H1 (cell line): Measurements from ENCODE around the gene MAPK11. TPM values are rescaled to one million over a fixed set of nuclear protein-coding genes. Genes with fewer than 3 reads are reported as not detected.

Experiments used
- BCL11A ChIP-seq, 2 experiments: IDR thresholded peaks; one replicate each; pipeline ENCODE4 v1.6.1; 2011; ENCODE audit warnings: low read depth in 2 of 2, low read length in 2 of 2, mild to moderate bottlenecking in 2 of 2
- CHD1 ChIP-seq: IDR thresholded peaks from 2 replicates; pipeline ENCODE4 v1.6.1; 2012; ENCODE audit warnings: low read depth, low read length, improper control_type of control experiment
- EGR1 ChIP-seq: IDR thresholded peaks from 2 replicates; pipeline ENCODE4 v1.6.1; 2011; ENCODE audit warnings: low read depth, low read length, borderline replicate concordance
- KDM4A ChIP-seq: IDR thresholded peaks from one replicate; pipeline ENCODE4 v1.7.1; 2012; ENCODE audit warnings: low read depth, mild to moderate bottlenecking, moderate library complexity, low read length, inconsistent platforms; ENCODE audit not compliant: severe bottlenecking
- NANOG ChIP-seq: IDR thresholded peaks from 2 replicates; pipeline ENCODE4 v1.6.1; 2011; ENCODE audit warnings: low read length, low read depth, mild to moderate bottlenecking, inconsistent platforms; ENCODE audit not compliant: insufficient read depth, poor library complexity, severe bottlenecking
- SP2 ChIP-seq: IDR thresholded peaks from 2 replicates; pipeline ENCODE4 v1.6.1; 2012; ENCODE audit warnings: mild to moderate bottlenecking, low read length, inconsistent platforms
- polyA plus RNA-seq, 7 experiments: library from polyadenylated mRNA; depleted of rRNA in 3 of 7; stranded (reverse) in 5 of 7; unstranded in 2 of 7; fragments of >200 nt in 5 of 7; fragments of 200-250 nt in 2 of 7; gene quantifications; 1 replicate in 5 of 7; 2 replicates in 1 of 7; 4 replicates in 1 of 7; pipeline versions ENCODE4 v1.2.1 to v1.2.3, GENCODE V29; 2011 to 2013; ENCODE audit warnings: missing spikeins in 2 of 7, mixed read lengths in 2 of 7
- total RNA-seq: library from RNA; stranded (reverse); fragmentation: NEBNext Ultra II Directional; extraction: Animal tissue kit (Norgen Biotek cat#: 25700); gene quantifications from 2 replicates; pipeline ENCODE4 v1.2.1, GENCODE V29; 2021
- TF ChIP-seq, protein P1 (sequence below): IDR thresholded peaks from 2 replicates; pipeline ENCODE4 v1.6.1; 2012; ENCODE audit warnings: low read length, inconsistent platforms

Gene MAPK11
- total and polyA plus RNA-seq, 2 of the 8 experiments (the other 6 are each of a cell fraction or from before 2014, with no cell fraction given) = 0.70 to 1.5 TPM

DNA sequence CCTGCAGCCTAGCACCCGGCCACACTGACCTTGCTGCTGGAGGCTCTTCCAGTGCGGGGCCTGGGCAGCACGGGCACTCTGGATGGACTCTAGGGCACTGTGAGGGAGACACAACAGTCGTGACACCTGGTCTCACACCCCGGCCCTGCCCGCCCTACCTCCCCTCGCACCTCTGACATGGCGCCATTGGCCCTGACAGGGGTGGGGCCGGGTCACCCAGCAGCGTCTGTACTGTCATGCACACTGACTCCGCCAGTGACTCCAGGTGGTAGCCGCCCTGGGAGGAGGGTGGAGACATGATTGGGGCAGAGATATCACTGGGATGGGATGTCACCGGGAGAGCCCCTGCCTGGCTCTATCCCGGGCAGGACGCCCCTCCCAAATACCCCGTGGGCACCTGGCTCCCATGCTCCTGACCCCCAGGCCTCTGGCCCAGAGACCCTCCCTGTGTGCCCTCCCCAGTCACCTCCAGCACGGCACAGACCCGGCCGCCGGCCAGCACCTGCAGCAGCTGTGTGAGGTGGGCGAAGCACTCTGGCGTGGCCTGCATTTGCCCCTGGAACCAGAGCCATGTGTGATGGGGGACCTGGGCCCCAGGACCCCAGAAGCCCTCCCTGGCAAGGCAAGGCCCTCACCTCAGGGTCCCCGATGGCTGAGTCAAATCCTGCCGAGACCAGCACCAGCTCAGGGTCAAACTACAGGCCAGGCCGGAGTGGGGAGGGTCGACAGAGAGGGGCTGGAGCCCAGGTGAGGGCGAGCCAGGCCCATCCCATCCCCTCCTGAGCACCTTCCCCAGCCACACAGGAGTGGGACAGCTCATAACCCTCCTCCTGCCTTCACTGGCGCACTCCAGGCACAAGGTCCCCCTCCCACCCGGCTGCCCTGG, 21.7 kb downstream of the MAPK11 start (continued):
- TF ChIP-seq SP2 (no peak), EGR1 (no peak), KDM4A (no peak), NANOG (no peak), CHD1 (no peak), BCL11A (IDR thresholded peaks at IDR 0.05; ENCODE audit: low read depth in 2 of 2, low read length in 2 of 2) (no peak)
- TF ChIP-seq, protein P1, sequence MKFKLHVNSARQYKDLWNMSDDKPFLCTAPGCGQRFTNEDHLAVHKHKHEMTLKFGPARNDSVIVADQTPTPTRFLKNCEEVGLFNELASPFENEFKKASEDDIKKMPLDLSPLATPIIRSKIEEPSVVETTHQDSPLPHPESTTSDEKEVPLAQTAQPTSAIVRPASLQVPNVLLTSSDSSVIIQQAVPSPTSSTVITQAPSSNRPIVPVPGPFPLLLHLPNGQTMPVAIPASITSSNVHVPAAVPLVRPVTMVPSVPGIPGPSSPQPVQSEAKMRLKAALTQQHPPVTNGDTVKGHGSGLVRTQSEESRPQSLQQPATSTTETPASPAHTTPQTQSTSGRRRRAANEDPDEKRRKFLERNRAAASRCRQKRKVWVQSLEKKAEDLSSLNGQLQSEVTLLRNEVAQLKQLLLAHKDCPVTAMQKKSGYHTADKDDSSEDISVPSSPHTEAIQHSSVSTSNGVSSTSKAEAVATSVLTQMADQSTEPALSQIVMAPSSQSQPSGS = no peak
- TF ChIP-seq, all 59 proteins: peak for 0
